Endodermal cell (in vitro differentiated cells): ENCODE results near the gene TRAF4. TPM values are rescaled to one million over a fixed set of nuclear protein-coding genes. Genes with fewer than 3 reads are reported as not detected.

Experiments
- DNase-seq: peaks from one replicate; pipeline ENCODE4 v3.0.0-alpha.2; 2017
- H3K27ac ChIP-seq: 2 replicates; pipeline ENCODE4 v1.5.1; 2013; ENCODE audit warnings: mild to moderate bottlenecking, low read depth, low read length, moderate library complexity
- H3K27me3 ChIP-seq: 2 replicates; pipeline ENCODE4 v1.6.1; 2013; ENCODE audit warnings: mild to moderate bottlenecking, low read length, moderate library complexity; ENCODE audit not compliant: insufficient read depth, control insufficient read depth, poor library complexity, severe bottlenecking
- H3K36me3 ChIP-seq: 2 replicates; pipeline ENCODE4 v1.7.0; 2013; ENCODE audit warnings: mild to moderate bottlenecking, low read length, moderate library complexity; ENCODE audit not compliant: control insufficient read depth, insufficient read depth
- H3K4me1 ChIP-seq: one replicate; pipeline ENCODE4 v1.7.0; 2013; ENCODE audit warnings: low read length; ENCODE audit not compliant: control insufficient read depth, insufficient read depth
- H3K4me3 ChIP-seq: 2 replicates; pipeline ENCODE4 v1.5.1; 2013; ENCODE audit warnings: mild to moderate bottlenecking, low read length, moderate library complexity
- H3K9ac ChIP-seq: 2 replicates; pipeline ENCODE4 v1.6.1; 2013; ENCODE audit warnings: mild to moderate bottlenecking, low read length, moderate library complexity; ENCODE audit not compliant: poor library complexity, severe bottlenecking; ENCODE audit errors: extremely low read depth
- H3K9me3 ChIP-seq: 2 replicates; pipeline ENCODE4 v1.6.1; 2013; ENCODE audit warnings: mild to moderate bottlenecking, low read length, moderate library complexity; ENCODE audit not compliant: control insufficient read depth
- H3K27ac Mint-ChIP-seq: 2 replicates; pipeline ENCODE4 v1.8.0; 2020; ENCODE audit warnings: mixed read lengths
- H3K27me3 Mint-ChIP-seq: 2 replicates; pipeline ENCODE4 v1.8.0; 2021; ENCODE audit warnings: mild to moderate bottlenecking, mixed read lengths; ENCODE audit not compliant: insufficient read depth
- H3K36me3 Mint-ChIP-seq: 2 replicates; pipeline ENCODE4 v1.8.0; 2020; ENCODE audit warnings: low read depth, mixed read lengths
- H3K4me1 Mint-ChIP-seq: 2 replicates; pipeline ENCODE4 v1.8.0; 2020; ENCODE audit warnings: mixed read lengths
- H3K4me3 Mint-ChIP-seq: 2 replicates; pipeline ENCODE4 v1.8.0; 2020; ENCODE audit warnings: mild to moderate bottlenecking, moderate library complexity, mixed read lengths
- H3K9me3 Mint-ChIP-seq: 2 replicates; pipeline ENCODE4 v1.8.0; 2020; ENCODE audit warnings: mild to moderate bottlenecking, mixed read lengths
- CTCF ChIP-seq: fragments of 200-600 bp; sonication (generic); conservative IDR thresholded peaks from 2 replicates; pipeline ENCODE4 v1.5.0; 2021; ENCODE audit warnings: antibody characterized with exemption, mild to moderate bottlenecking
- WGBS, 2 experiments: methylation state at CpG; one replicate each; pipeline versions ENCODE4 v1.1.5 to v1.1.7; 2013; ENCODE audit warnings: missing lambda C conversion rate in 2 of 2, mixed read lengths in 1 of 2; ENCODE audit not compliant: insufficient coverage in 1 of 2, insufficient read length in 1 of 2; 5-methylcytosine and 5-hydroxymethylcytosine counted together
- total RNA-seq, 2 donors: library from RNA; stranded (reverse); fragmentation: NEBNext Ultra II Directional in 1 of 2; extraction: Animal tissue kit (Norgen Biotek cat#: 25700) in 1 of 2; gene quantifications; 2 replicates in 1 of 2; 3 replicates in 1 of 2; pipeline ENCODE4 v1.2.1, GENCODE V29; 2021

The TRAF4 gene
- total RNA-seq, 2 donors from 2014 or later = 168 to 169 TPM

GRCh38 chr17:28737770-28738679 lies 5.8 kb upstream of the TRAF4 start:
- Histone ChIP-seq H3K27me3 (no peaks in the 10 kb centered on the region), H3K36me3 (peaks cover 7% of the 10 kb centered on the region), H3K4me1 (no peaks in the 10 kb centered on the region), H3K9ac (no peak overlapping the region), H3K4me3 (no peak overlapping the region), H3K9me3 (no peaks in the 10 kb centered on the region), H3K27ac (no peak overlapping the region)
- WGBS, 2 experiments = 90 to 94% methylated on average over 7 to 22 of the region's 22 CpGs
- DNase-seq = no peak
- TF ChIP-seq CTCF = no peak
- Mint-ChIP-seq H3K27ac (no peak overlapping the region), H3K27me3 (no peaks in the 10 kb centered on the region), H3K4me1 (peaks cover 1% of the 10 kb centered on the region), H3K9me3 (no peaks in the 10 kb centered on the region), H3K36me3 (peaks cover 34% of the 10 kb centered on the region), H3K4me3 (no peak overlapping the region)

GRCh38 chr17:28738680-28739384 lies 5.0 kb upstream of the TRAF4 start:
- H3K4me3 Mint-ChIP-seq = no peak overlapping the region
- DNase-seq = no peak
- H3K9ac ChIP-seq = no peak overlapping the region
- no peak overlapping the region for H3K4me3 ChIP-seq
- H3K9me3 ChIP-seq = no peaks in the 10 kb centered on the region
- no peaks in the 10 kb centered on the region for H3K9me3 Mint-ChIP-seq
- H3K27me3 Mint-ChIP-seq = no peaks in the 10 kb centered on the region
- 92 to 96% methylated on average over 7 to 9 of the region's 10 CpGs for WGBS, 2 experiments
- H3K36me3 Mint-ChIP-seq = peaks cover 34% of the 10 kb centered on the region
- no peak for TF ChIP-seq CTCF
- no peaks in the 10 kb centered on the region for H3K27me3 ChIP-seq
- H3K4me1 Mint-ChIP-seq = peaks cover 2% of the 10 kb centered on the region
- H3K4me1 ChIP-seq = no peaks in the 10 kb centered on the region
- H3K36me3 ChIP-seq = peaks cover 7% of the 10 kb centered on the region
- H3K27ac ChIP-seq = no peak overlapping the region
- H3K27ac Mint-ChIP-seq = no peak overlapping the region

GRCh38 chr17:28740406-28741357 lies 3.1 kb upstream of the TRAF4 start:
- Mint-ChIP-seq H3K27ac (no peak overlapping the region), H3K4me1 (peaks cover 2% of the 10 kb centered on the region), H3K36me3 (peaks cover 25% of the 10 kb centered on the region), H3K27me3 (no peaks in the 10 kb centered on the region), H3K9me3 (no peaks in the 10 kb centered on the region), H3K4me3 (no peak overlapping the region)
- no peaks in the 10 kb centered on the region for H3K9me3 ChIP-seq
- H3K27me3 ChIP-seq = no peaks in the 10 kb centered on the region
- no peak for DNase-seq
- no peak overlapping the region for H3K9ac ChIP-seq
- WGBS, 2 experiments = 93 to 94% methylated on average over 9 to 10 of the region's 10 CpGs
- H3K4me3 ChIP-seq = no peak overlapping the region
- TF ChIP-seq CTCF = no peak
- peaks cover 6% of the 10 kb centered on the region for H3K36me3 ChIP-seq
- no peak overlapping the region for H3K27ac ChIP-seq
- H3K4me1 ChIP-seq = no peaks in the 10 kb centered on the region
